Left lung (tissue), 10 donors: Measurements from ENCODE around the gene SCEL. TPM values are rescaled to one million over a fixed set of nuclear protein-coding genes. Genes with fewer than 3 reads are reported as not detected.

Source experiments
- ATAC-seq: fragments of 200-7000 bp; cut with Tn5 transposase; one replicate; pipeline ENCODE4 v1.9.1; 2020; ENCODE audit warnings: moderate library complexity
- DNase-seq, 4 donors: peaks; one replicate each; pipeline ENCODE4 v3.0.0-alpha.2; 2013 to 2020
- H3K27ac ChIP-seq, 2 donors: fragments of 200-600 bp; sonication (generic) in 1 of 2; one replicate each; pipeline versions ENCODE4 v1.5.0 to v1.8.0; 2020 to 2021
- H3K27me3 ChIP-seq, 2 donors: fragments of 200-600 bp; sonication (generic) in 1 of 2; one replicate each; pipeline versions ENCODE4 v1.5.0 to v1.8.0; 2020 to 2021
- H3K36me3 ChIP-seq, 2 donors: fragments of 200-600 bp; sonication (generic) in 1 of 2; one replicate each; pipeline versions ENCODE4 v1.5.0 to v1.8.0; 2020 to 2021
- H3K4me1 ChIP-seq, 2 donors: fragments of 200-600 bp; one replicate each; pipeline ENCODE4 v1.8.0; 2021
- H3K4me3 ChIP-seq, 2 donors: fragments of 200-600 bp; sonication (generic) in 1 of 2; one replicate each; pipeline versions ENCODE4 v1.5.0 to v1.8.0; 2020 to 2021; ENCODE audit warnings: mild to moderate bottlenecking in 1 of 2
- H3K9me3 ChIP-seq, 2 donors: fragments of 200-600 bp; sonication (generic) in 1 of 2; one replicate each; pipeline versions ENCODE4 v1.5.0 to v1.8.0; 2020 to 2021
- intact Hi-C, 2 donors: fragments of 100-400 bp; cut with DNase I; formaldehyde crosslinking; loops; one replicate each; pipeline versions ENCODE4 v1.11.2 to v1.14.2; 2022
- polyA plus RNA-seq, 6 donors: library from polyadenylated mRNA; unstranded; fragments of 120-200 nt; gene quantifications; one replicate each; pipeline ENCODE4 v1.2.1, GENCODE V29; 2013; ENCODE audit not compliant: insufficient read length in 6 of 6
- total RNA-seq, 2 donors: library from RNA; stranded (reverse); fragmentation: NEBNext Ultra II Directional; extraction: Animal tissue kit (Norgen Biotek cat#: 25700); gene quantifications; one replicate each; pipeline ENCODE4 v1.2.1, GENCODE V29; 2021
- TF ChIP-seq, protein P1 (sequence below), 2 donors: fragments of 200-600 bp; sonication (generic) in 1 of 2; IDR thresholded peaks; one replicate each; pipeline versions ENCODE4 v1.5.0 to v1.8.0; 2021; ENCODE audit warnings: antibody characterized with exemption in 2 of 2
- donor health status: DM: no; HTN: yes; CAD: no.
- donor health status: DM: no; HTN: no; CAD: no.

SCEL gene
- total and polyA plus RNA-seq, 8 donors: 0.14 to 166 (median 0.41) TPM

DNA sequence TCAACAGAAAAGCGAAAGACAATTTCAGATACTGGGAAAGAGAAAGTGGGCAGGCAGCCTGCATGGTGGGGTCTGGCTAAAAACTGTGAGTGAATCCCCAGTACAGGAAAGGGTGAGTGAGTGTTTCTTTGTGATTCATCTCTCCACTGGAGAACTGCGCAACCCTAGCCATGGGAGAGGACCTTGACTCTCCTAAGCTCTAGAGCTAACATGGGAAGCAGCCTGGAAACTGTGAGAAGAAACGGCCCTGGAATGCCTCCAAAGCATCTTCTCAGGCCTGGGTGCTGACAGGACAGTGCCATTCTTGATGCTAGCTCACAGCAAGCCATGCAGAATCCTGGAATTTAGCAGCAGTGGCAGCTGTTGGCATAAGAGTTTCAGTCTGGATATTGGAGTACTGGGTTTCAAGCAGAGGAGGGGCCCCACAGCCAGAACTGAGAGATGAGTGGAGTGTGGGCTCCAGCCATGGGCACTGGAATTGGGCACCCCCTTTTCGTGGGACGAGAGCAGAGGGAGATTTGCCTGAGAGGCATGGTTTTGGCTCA lies 143.3 kb downstream of the SCEL start:
- no peaks in the 10 kb centered on the region for H3K27me3 ChIP-seq
- intact Hi-C loops: no loop called here
- DNase-seq (no peak), ATAC-seq (no peak)
- no peaks in the 10 kb centered on the region for H3K4me1 ChIP-seq
- no peak overlapping the region for H3K27ac ChIP-seq
- TF ChIP-seq, protein P1, sequence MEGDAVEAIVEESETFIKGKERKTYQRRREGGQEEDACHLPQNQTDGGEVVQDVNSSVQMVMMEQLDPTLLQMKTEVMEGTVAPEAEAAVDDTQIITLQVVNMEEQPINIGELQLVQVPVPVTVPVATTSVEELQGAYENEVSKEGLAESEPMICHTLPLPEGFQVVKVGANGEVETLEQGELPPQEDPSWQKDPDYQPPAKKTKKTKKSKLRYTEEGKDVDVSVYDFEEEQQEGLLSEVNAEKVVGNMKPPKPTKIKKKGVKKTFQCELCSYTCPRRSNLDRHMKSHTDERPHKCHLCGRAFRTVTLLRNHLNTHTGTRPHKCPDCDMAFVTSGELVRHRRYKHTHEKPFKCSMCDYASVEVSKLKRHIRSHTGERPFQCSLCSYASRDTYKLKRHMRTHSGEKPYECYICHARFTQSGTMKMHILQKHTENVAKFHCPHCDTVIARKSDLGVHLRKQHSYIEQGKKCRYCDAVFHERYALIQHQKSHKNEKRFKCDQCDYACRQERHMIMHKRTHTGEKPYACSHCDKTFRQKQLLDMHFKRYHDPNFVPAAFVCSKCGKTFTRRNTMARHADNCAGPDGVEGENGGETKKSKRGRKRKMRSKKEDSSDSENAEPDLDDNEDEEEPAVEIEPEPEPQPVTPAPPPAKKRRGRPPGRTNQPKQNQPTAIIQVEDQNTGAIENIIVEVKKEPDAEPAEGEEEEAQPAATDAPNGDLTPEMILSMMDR (IDR thresholded peaks at IDR 0.05): no peak
- no peaks in the 10 kb centered on the region for H3K9me3 ChIP-seq
- no peak overlapping the region for H3K4me3 ChIP-seq
- H3K36me3 ChIP-seq: no peaks in the 10 kb centered on the region

DNA sequence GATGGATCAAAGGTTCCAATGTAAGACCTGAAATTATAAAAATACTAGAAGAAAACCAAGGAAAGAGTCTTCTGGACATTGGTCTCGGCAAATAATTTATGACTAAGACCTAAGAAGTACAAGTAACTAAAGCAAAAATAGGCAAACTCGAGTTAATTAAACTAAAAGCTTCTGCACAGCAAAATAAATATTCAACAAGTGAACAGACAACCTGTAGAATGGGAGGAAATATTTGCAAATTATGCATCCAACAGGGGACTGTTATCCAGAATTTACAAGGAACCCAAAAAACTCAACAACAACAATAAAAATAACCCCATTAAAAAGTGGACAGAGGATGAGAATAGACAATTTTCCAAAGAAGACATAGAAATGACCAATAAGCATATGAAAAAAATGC lies 152.3 kb downstream of the SCEL start:
- no peak for ATAC-seq
- peaks cover 0 to 7% of the 10 kb centered on the region in 2 donors for H3K9me3 ChIP-seq
- no peak for DNase-seq
- intact Hi-C loops: no loop called here
- no peaks in the 10 kb centered on the region for H3K27me3 ChIP-seq
- H3K36me3 ChIP-seq: no peaks in the 10 kb centered on the region
- no peaks in the 10 kb centered on the region for H3K4me1 ChIP-seq
- TF ChIP-seq, protein P1 (IDR thresholded peaks at IDR 0.05): no peak
- no peak overlapping the region for H3K27ac ChIP-seq
- no peak overlapping the region for H3K4me3 ChIP-seq

DNA sequence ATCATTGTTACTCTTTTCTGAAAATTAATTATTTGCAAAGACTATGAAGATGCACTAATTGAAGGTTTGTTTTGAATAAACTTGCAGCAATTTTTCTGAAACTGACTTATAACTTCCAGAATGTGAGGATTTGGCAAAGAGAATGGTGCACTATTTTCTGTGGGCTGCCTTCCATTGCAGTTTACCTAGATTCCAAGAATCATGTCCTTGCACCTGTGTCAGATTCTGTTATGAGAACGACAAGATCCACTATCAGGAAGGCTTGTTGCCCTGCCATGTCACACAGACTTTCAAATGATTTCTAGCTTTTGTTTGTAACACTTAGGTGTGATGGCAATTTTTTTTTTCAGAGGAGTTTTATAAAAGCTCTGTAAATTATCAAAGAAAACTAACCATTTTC lies 156.4 kb downstream of the SCEL start:
- TF ChIP-seq, protein P1 (IDR thresholded peaks at IDR 0.05): no peak
- H3K36me3 ChIP-seq: no peaks in the 10 kb centered on the region
- ATAC-seq (no peak), DNase-seq (no peak)
- peaks cover 0 to 8% of the 10 kb centered on the region in 2 donors for H3K4me1 ChIP-seq
- no peak overlapping the region for H3K27ac ChIP-seq
- H3K4me3 ChIP-seq: no peak overlapping the region
- peaks cover 0 to 1% of the 10 kb centered on the region in 2 donors for H3K9me3 ChIP-seq
- intact Hi-C loops: no loop called here
- H3K27me3 ChIP-seq: peaks cover 0 to 17% of the 10 kb centered on the region in 2 donors

DNA sequence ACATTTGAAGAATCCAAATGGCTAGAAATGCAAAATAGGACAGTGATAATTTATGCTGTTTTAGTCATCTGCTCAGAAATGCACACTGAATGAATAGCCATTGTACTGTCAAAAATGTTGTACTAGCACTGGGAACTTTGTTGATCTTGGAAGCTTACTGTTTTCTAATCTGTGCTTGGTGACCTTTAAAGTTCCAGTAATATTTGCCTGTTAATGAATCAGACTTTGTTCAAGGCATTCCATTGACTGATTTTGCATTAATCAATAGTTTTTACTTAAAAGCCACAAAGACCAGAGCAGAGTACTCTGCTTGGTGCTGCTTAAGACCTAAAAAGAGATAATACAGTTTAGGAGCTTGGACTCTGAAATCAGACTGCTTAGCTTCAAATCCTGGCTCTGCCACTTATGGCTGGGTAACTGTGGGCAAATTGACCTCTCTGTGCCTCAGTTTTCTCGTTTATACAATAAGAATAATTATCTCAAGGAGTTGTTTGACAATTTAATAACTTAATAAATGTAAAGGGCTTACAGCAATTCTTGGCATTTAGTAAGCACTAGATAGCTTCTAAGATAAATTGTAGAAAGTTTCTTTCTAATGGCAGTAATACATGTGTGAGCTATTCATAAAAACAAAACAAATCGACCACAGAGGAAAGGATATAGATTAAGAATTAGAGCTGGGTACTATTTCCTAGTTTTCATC lies 157.4 kb downstream of the SCEL start:
- Histone ChIP-seq H3K27me3 (peaks cover 0 to 26% of the 10 kb centered on the region in 2 donors), H3K4me3 (no peak overlapping the region), H3K27ac (no peak overlapping the region), H3K4me1 (peaks cover 0 to 12% of the 10 kb centered on the region in 2 donors), H3K36me3 (no peaks in the 10 kb centered on the region), H3K9me3 (no peaks in the 10 kb centered on the region)
- no peak for ATAC-seq
- intact Hi-C loops: no loop called here
- TF ChIP-seq, protein P1 (IDR thresholded peaks at IDR 0.05): no peak
- DNase-seq: no peak

DNA sequence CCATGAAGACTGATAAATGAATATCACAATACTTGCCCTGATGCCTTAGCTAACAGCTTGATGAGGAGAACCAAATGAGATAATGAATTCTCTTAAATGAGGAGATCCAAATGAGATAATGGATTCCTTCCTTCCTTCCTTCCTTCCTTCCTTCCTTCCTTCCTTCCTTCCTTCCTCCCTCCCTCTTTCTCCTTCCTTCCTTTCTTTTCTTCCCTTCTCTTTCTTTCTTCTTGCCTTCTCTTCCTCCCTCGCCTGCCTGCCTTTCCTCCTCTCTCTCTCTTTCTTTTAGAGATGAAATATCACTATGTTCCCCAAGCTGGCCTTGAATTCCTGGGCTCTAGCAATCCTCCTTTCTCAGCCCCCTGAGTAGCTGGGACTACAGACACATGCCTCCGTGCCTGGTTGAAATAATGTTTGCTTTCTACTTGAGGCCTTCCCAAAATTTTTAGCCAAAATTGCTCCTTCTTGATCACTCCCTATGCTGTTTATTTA lies 158.0 kb downstream of the SCEL start:
- ATAC-seq (no peak), DNase-seq (no peak)
- intact Hi-C loops: no loop called here
- peaks cover 0 to 30% of the 10 kb centered on the region in 2 donors for H3K27me3 ChIP-seq
- H3K27ac ChIP-seq: no peak overlapping the region
- TF ChIP-seq, protein P1 (IDR thresholded peaks at IDR 0.05): no peak
- H3K9me3 ChIP-seq: no peaks in the 10 kb centered on the region
- H3K4me1 ChIP-seq: peaks cover 0 to 12% of the 10 kb centered on the region in 2 donors
- H3K4me3 ChIP-seq: no peak overlapping the region
- H3K36me3 ChIP-seq: no peaks in the 10 kb centered on the region
